AG10803 (cell line): ENCODE data around the gene CLTCL1.

ENCODE experiments used
- DNase-seq: peaks from one replicate; pipeline ENCODE4 v3.0.0; 2010; ENCODE audit warnings: low read depth
- H3K4me3 ChIP-seq: 2 replicates; pipeline ENCODE4 v1.5.1; 2011; ENCODE audit warnings: mild to moderate bottlenecking, low read length, control low read depth
- CTCF ChIP-seq: conservative IDR thresholded peaks from 2 replicates; pipeline ENCODE4 v1.5.1; 2011; ENCODE audit warnings: mild to moderate bottlenecking, low read length, control low read depth, inconsistent platforms

The CLTCL1 gene

GRCh38 chr22:19215360-19215759 is 76.2 kb downstream of the CLTCL1 start:
- no peak for DNase-seq
- H3K4me3 ChIP-seq = no peak overlapping the region
- TF ChIP-seq CTCF = no peak

DNA sequence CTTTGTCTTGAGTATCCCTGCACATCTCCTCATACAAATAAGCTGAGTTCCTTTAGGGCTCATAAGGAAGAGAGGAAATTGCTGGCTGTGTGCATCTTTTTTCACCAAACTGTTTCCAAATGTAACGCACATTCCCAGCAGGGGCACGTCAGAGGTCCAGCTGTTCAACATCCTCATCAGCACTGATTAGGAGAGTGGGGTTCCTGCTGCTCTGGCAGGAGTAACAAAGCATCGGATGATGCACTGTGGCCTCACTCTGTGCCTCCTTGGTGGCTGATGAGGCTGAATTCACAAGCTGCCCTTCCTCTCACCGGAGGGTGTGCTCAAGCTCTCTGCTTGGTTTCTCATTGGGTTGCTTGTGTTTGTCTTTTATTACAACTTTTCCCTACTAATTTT is 77.4 kb downstream of the CLTCL1 start:
- no peak overlapping the region for H3K4me3 ChIP-seq
- DNase-seq = peak; percentile 49
- no peak for TF ChIP-seq CTCF

DNA sequence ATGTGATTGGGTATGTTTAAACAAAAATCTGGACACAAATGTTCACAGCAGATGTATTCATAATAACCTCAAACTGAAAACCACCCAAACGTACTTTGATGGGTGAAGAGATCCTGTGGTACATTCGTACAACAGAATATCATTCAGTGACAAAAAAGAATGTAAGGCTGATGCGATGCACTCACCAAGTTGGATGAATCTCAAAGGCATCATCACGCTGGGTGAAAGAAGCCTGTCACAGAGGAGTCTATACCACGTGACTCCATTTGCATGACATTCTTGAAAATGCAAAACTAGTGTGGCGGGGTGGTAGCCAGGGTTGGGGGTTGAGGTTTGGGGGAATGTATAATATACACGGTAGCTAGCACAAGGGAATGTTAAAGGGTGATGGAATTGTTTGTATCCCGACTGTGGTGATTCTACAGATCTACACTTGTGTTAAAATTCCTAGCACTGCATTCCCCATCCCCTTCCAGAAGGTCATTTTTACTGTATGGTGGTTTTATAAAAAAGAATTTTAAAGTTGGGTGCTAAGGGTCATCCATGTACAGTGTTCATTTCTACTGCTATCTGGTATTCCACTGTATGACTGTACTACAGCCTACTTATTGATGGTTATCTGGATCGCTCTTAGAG is 78.0 kb downstream of the CLTCL1 start:
- no peak for DNase-seq
- TF ChIP-seq CTCF = no peak
- no peak overlapping the region for H3K4me3 ChIP-seq

GRCh38 chr22:19213001-19213400 is 78.5 kb downstream of the CLTCL1 start:
- H3K4me3 ChIP-seq = no peak overlapping the region
- no peak for TF ChIP-seq CTCF
- DNase-seq = no peak

DNA sequence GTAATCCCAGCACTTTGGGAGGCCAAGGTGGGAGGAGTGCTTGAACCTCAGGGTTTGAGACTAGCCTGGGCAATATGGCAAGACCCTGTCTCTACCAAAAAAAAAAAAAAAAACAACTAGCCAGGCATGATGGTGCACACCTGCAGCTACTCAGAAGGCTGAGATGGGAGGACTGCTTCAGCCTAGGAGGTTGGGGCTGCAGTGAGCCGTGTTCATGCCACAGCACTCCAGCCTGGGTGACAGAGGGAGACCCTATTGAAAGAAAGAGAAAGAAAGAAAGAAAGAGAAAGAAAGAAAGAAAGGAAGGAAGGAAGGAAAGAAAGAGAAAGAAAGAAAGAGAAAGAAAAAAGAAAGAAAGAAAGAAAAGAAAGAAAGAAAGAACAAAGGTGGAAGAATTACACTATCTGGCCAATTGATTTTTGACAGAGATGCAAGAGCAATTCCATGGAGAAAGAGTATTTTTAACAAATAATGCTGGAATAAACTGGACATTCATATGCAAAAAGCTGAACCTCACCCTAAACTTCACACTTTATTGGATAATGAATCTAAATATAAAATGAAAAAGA is 79.1 kb downstream of the CLTCL1 start:
- no peak for DNase-seq
- no peak for TF ChIP-seq CTCF
- H3K4me3 ChIP-seq = no peak overlapping the region

- no peak overlapping the region for H3K4me3 ChIP-seq
- TF ChIP-seq CTCF = no peak
- no peak for DNase-seq
Observed at GRCh38 chr22:19210188-19210587, 81.3 kb downstream of the CLTCL1 start.

- TF ChIP-seq CTCF = no peak
Observed at GRCh38 chr22:19208287-19208847, 83.2 kb downstream of the CLTCL1 start.

More at GRCh38 chr22:19208287-19208847, 83.2 kb downstream of the CLTCL1 start:
- no peak for DNase-seq
- no peak overlapping the region for H3K4me3 ChIP-seq
